Suppressor macrophage treated with lipopolysaccharide for 1 hour (primary cell): ENCODE results near the gene SFR1.
"Not testable (repeated sequence)": the region's sequence is repeated elsewhere in the genome, so short reads cannot be mapped to it uniquely, and the experiment has no call there.

Experiments used
- DNase-seq, 3 donors: peaks; one replicate each; pipeline ENCODE4 v3.0.0-alpha.2; 2020 to 2022

The SFR1 gene

GRCh38 chr10:104109908-104110662 is 11.9 kb upstream of the SFR1 start:
- DNase-seq: peak; percentile 45 to 90 (median 81)

DNA sequence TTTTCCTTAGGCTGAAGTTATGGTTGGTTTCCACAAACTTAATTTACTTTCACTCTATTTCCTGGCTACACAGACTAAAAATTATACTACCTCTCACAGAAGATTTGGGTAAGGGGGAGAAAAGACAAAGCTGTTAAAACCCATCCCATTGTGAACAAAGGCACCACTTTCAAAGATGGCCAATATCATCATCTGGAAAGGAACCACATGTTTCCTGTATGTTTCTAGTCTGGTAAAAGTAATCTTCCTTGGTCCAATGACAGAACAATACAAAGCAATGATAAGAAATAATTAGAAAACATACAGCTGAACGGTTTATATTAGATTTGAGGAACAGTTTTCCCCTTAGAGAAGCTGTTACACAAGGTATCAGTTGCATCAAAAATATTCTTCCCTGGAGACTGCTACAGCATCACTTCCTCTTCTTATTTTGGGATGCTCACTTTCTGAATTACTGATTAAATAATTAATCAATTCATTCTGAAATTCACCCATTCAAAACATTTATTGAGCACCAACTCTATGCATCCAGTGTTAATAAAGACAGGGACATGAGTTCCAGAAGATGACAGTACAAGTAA is 8.5 kb upstream of the SFR1 start:
- peak in 2 of 3 donors; percentile 7 to 26 for DNase-seq

DNA sequence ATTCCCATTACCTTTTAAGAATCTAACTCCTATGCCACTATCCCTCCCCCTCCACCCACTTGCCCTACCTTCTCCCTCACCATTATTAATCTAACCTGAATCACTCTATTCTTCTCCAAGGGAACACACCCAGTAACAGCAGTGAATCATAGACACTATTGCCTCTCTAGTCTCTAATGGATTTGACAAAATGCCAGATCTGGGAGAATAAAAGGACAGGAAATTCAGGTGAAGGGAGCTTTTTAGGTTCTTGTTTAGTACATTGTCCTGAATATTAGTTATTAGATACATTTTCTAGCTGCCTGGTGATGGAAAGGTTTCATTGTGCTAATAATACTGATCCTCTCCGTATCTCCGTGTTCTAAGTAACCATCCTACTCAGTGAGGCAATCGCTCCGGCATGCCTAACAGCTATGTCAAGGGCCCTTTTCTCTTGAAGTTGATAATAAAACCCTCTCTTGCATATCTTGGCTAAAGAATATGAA is 4.1 kb upstream of the SFR1 start:
- no peak for DNase-seq

DNA sequence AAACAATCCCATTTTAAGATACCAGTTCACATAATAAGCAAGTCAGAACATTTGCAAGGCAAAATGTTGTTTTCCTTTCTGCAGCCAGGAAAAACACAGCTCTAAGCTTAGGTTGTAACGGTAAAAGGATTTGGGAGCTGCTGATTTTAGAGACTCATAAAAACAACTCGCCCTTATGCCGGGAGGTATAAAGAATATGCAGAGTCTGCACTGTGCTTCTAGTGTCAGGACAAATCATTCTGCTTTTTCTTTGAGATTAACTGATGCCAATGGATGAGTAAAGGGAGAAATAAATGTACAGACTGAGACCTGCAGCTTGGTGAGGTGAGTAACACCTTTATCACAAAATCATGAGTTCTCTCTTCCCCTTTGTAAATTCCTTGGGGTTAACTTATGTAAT is 2.0 kb upstream of the SFR1 start:
- peak in 2 of 3 donors; percentile 40 to 42 for DNase-seq

DNA sequence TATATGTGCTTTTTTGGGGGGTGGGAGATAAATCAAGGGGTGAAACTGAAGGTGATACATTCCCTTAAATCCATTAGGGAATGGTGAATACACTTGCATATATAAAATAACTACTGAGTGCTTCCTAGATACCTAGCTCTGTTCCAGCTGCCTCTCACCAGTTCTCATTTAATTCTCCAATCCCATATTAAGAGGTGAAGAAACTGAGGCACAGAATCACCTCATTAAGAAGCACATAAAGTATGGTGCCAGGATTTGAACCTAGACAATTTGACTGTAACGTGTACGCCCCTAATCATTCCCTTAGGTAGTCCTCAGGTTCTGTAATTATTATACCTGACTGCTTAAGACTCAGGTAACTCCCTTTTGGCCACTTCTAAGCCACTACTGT is 1.5 kb upstream of the SFR1 start:
- no peak for DNase-seq

- DNase-seq: peak; percentile 95 to 98 (median 97)
Observed at GRCh38 chr10:104120903-104121484, 977 bp upstream of the SFR1 start.

DNA sequence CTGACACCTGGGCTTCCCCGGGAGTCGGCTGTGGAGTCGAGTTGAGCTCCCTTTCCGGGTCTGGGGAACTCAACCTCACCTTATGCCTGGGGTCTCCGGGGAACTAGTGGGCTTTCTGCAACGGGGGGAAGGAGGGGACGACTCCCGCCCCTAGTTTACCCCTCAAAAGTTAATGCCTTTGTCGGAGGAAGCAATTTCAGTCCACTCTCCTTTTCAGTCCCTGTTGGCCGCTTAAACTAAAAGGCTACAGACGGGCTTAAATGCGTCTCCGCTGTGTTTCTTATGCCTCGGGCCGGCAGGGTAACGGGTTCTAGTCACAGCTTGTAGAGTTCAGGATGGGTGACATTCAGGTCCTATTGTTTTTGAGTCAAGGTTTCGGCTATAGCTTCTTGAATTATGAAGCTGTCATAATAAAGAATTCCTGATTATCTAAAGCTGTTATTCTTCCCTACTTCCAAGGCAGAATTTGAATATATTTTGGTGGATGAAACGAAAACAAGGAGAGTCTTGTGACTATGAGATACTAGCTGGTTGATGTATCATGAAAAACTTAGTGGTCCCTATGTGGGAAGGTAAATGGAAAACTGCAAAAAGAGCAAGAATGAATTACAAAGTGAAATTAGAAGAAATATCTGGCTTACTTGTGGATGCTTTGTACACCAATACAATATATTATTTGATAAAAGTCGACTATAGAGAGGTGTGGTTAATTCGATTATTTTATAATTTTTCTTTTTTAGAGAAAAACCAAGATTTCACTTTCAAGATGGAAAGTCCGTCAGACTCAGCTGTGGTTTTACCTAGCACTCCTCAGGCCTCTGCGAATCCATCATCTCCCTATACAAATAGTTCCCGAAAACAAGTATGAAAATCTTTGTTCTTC is 495 bp downstream of the SFR1 start:
- DNase-seq: peak; percentile 39 to 43 (median 40)

DNA sequence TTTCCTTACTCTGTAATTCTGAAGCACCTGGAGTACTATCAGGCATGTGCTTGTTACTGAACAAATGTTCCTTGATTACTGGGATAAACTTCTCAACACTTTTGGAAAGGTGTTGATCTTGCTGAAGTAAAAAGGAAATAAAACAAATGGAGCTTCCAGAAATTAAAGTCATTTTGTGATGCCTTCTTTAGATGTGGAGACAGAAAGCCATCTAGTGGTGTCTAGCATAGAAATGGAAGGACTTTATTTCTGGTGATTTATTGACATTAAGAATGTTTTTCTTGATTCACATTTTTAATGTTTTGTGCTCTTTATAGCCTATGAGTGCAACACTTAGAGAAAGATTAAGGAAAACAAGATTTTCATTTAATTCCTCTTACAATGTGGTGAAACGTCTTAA is 1.4 kb downstream of the SFR1 start:
- DNase-seq: peak; percentile 13 to 33 (median 25)

- peak in 1 of 3 donors; percentile 18 for DNase-seq
Observed at GRCh38 chr10:104127411-104127810, 5.4 kb downstream of the SFR1 start.

DNA sequence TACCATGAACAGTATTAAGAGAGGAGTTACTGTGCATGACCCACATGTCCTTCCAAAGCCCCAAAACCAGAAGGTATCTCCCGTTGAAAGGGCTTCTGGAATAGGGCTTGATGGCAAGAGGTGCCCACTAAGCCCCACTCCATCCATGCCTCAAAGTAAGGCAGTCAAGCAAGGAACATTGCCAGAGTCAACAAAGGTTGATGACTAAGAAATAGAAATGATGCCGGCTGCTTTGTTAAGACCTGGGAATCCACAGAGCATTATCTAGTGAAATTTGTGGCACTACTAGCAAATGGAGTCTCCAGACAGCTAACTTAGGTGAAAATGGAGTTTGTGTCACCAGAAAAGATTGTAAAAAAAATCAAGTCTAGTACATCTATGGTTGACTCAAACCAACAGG is 6.2 kb downstream of the SFR1 start:
- DNase-seq: no peak

- peak in 1 of 3 donors; percentile 8 for DNase-seq
Observed at GRCh38 chr10:104130041-104130440, 8.1 kb downstream of the SFR1 start.

GRCh38 chr10:104138131-104138530 is 16.2 kb downstream of the SFR1 start:
- no peak for DNase-seq

DNA sequence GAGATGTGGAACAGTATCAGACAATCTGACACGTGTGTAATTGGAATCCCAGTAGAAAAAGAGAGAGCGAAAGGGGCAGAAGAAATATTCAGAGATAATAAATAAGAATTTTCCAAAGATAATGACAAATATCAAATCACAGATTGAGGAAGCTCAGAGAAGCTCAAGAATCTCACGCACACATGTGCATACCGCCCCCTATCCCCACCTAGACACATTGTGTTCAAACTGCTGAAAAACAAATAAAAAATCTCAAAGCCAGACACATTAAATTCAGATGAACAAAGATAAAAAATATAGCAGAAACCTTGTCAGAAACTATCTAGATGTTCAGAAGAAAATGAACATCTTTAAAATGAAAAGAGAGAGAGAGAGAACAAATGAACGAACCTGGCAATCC is 17.2 kb downstream of the SFR1 start:
- peak in 2 of 3 donors; percentile 22 to 33 for DNase-seq

DNA sequence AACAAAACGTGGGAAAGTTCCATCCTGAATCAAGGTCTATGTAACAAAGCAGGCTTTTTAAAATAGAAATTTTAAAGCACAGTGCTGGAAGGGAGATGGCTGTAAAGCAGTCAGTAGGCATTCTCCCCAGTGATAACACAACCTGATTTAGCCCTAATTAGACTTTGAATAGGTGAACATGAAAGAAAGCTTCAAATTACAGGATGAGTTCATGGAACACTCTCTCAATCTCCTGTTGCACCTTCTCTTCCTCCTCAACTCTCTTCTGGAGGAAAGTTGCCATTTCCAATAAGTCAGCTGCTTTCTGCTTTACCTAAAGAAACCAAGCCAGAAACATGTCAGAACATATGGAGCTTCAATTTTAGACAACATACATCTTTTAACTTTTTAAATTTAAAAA is 20.1 kb downstream of the SFR1 start:
- DNase-seq: no peak

DNA sequence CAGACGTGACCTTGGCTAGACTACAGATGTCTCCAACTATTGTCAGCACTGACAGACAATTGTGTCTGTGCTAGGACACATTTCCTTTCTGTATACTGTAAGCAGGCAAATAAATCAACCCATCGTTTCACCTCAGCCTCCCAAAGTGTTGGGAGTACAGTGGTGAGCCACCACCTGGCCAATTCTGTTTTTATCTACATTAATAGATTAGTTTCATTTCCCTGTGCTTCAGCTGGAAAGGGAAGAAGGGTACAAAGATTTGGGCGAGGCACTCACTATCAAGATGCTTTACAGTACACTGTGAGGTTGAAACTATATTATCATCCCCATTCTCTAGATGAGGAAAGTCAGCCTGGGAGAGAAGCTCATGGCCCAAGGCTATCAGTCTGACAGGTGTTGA is 21.9 kb downstream of the SFR1 start:
- no peak for DNase-seq

DNA sequence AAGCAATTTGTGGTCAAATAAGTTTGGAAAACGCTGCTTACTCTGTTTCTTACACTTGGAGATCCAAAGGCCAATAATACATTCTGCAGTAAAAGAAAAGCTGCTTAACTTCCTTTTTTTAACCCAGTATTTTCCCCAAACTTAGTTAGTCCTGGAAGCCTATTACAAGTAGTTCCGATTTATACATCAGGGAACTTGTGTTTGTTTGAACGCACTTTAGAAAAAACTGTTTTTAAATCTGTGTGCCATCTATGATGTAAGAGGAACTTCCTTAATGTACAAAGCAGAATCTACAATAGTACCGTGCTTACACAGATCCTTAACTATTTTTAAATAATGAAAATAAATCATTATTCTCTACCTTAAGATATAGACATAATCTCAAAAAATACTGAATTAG is 23.0 kb downstream of the SFR1 start:
- DNase-seq: peak; percentile 33 to 82 (median 79)

GRCh38 chr10:104146882-104147281 is 24.9 kb downstream of the SFR1 start:
- DNase-seq: no peak

DNA sequence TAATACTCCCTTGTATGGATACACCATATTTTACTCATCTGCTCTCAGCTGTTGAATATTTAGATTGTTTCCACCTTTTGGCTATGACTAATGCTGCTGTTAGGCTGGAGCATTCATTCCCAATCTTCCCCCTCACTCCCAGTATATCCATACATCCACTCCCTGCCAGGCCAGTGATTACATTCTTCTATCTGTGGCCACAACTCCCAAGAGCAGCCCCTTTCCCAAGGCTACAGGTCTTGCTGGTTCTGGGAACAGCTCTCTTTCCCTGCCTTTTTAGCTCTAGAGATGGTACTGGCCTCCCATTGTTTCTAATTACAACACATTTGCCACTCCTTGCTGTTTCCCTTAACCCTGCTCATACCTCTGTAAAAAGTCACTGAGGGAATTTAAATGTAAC is 28.2 kb downstream of the SFR1 start:
- no peak for DNase-seq

- no peak for DNase-seq
Observed at GRCh38 chr10:104151737-104152136, 29.8 kb downstream of the SFR1 start.

DNA sequence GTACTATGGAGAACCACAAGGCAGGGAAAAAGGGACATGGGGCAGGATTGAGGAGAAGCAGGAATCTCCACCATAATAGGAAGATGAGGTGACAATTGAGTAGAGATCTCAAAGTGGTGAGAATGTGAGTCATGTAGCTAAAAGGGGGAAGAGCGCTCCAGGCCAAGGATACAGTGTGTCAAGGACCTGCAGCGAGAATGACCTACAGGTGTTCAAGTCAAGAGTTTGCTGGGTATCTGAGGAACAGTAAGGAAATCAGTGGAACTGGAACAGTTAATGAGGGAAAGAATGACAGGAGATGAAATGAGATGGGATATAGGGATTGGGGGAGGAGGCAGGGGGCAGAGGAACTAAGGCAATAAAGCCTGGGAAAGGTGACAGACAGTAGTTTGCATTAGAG is 33.6 kb downstream of the SFR1 start:
- DNase-seq: no peak

DNA sequence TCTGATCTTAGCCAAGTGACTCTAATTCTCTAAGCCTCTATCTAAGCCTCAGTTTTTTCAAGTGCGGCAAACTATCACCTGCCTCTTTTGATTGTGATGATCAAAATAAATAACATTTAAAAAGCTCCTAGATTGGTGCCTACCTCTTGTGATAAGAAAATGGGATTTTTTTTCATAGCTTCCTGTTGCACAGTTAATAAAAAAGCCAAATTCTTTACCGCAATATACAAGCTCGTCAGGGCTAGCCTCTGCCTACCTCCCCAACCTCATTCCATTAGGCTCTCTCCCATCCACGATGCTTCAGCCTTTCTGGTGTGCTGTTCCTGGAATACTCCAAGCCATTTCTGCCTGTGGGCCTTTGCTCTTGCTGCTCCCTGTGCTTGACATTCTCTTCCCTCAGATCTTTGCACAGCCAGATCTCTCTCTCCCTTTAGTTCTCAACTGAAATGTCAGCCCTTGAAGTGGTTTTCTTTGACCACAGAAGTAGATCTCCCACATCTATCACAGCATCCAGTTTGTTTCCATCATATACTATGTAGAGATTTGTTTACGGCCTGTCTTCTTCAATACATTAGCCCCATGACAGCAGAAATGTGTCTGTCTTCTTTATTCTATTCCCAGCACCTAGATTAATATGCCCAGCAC is 48.8 kb downstream of the SFR1 start:
- no peak for DNase-seq

DNA sequence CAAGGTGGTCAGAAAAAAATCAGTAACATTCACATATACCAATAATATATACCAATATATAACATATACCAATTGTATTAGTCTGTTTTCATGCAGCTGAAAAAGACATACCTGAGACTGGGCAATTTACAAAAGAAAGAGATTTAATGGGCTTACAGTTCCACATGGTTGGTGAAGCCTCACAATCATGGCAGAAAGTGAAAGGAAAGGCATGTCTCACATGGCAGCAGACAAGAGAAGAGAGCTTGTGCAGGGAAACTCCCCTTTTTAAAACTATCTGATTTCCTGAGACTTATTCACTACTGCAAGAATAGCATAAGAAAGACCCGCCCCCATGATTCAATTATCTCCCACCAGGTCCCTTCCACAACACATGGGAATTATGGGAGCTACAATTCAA is 52.2 kb downstream of the SFR1 start:
- not testable (repeated sequence) for DNase-seq
